Measurements from ENCODE around the gene NECTIN1. TPM values are rescaled to one million over a fixed set of nuclear protein-coding genes. Genes with fewer than 3 reads are reported as not detected.

The NECTIN1 gene
- total and polyA plus RNA-seq, 2 of the 4 experiments (the other 2 are of a cell fraction), result 2.3 to 4.2 TPM

- H3K27ac ChIP-seq (ENCODE audit: insufficient read depth, low read length), result no peak overlapping the region
- no peak overlapping the region for H2BK15ac ChIP-seq (ENCODE audit: low read depth, low read length)
- no peak overlapping the region for H2BK120ac ChIP-seq (ENCODE audit: low read depth, low read length)
- peaks cover 16% of the 10 kb centered on the region for H3K27me3 ChIP-seq (ENCODE audit: control insufficient read depth, insufficient read depth, low read length)
- H3K9me1 ChIP-seq (ENCODE audit: insufficient read depth, low read length), result no peaks in the 10 kb centered on the region
- no peak overlapping the region for H4K8ac ChIP-seq (ENCODE audit: low read depth in 2 of 2, low read length in 2 of 2)
- no peaks in the 10 kb centered on the region for H4K20me1 ChIP-seq (ENCODE audit: insufficient read depth, low read length)
- no peak overlapping the region for H3K23ac ChIP-seq (ENCODE audit: low read depth, low read length)
- H3K56ac ChIP-seq (ENCODE audit: extremely low read depth, insufficient read depth, low read length), result no peak overlapping the region
- no peak overlapping the region for H2AK9ac ChIP-seq (replicated peaks; ENCODE audit: low read depth, low read length, poor library complexity)
- ChIA-PET POLR2A (ENCODE audit: unreplicated experiment) (no interaction called here), CTCF (no interaction called here)
- H4K5ac ChIP-seq (ENCODE audit: low read depth, low read length), result no peak overlapping the region
- DNase-seq (no peak), ATAC-seq (ENCODE audit: low read depth) (no peak)
- H3K36me3 ChIP-seq (ENCODE audit: control insufficient read depth, insufficient read depth, low read length), result no peaks in the 10 kb centered on the region
- in situ Hi-C loops (cut with MboI; ENCODE audit: low sequenced_read_pairs) (no loop called here), intact Hi-C loops (cut with micrococcal nuclease) (no loop called here), dilution Hi-C loops (cut with HindIII; ENCODE audit: low sequenced_read_pairs, unreplicated experiment) (no loop called here)
- H3K4me3 ChIP-seq (ENCODE audit: insufficient read depth, low read depth, low read length), result no peak overlapping the region
- H4K91ac ChIP-seq (ENCODE audit: insufficient read depth, low read depth, low read length), result no peak overlapping the region
- no peaks in the 10 kb centered on the region for H3K9me3 ChIP-seq (ENCODE audit: control insufficient read depth, insufficient read depth, low read length)
- 65% methylated on average over 2 of the region's 17 CpGs; no CpG with 5 or more reads in 1 of the 2 experiments for WGBS, 2 experiments (ENCODE audit: extremely low coverage in 2 of 2, insufficient read length in 1 of 2)
- no peak overlapping the region for H3K4ac ChIP-seq (ENCODE audit: low read depth, low read length)
- H2AFZ ChIP-seq (replicated peaks; ENCODE audit: low read length, poor library complexity), result no peak overlapping the region
- H3K18ac ChIP-seq (ENCODE audit: low read depth, low read length), result no peak overlapping the region
- no peak overlapping the region for H2BK20ac ChIP-seq (ENCODE audit: low read depth, low read length)
- H3K9ac ChIP-seq (ENCODE audit: low read depth, low read length), result no peak overlapping the region
- no peaks in the 10 kb centered on the region for H3K79me1 ChIP-seq (ENCODE audit: low read depth in 1 of 2, low read length in 2 of 2)
- no peaks in the 10 kb centered on the region for H3K4me1 ChIP-seq (ENCODE audit: control insufficient read depth, insufficient read depth, low read length)
- H2BK5ac ChIP-seq (ENCODE audit: low read depth, low read length, poor library complexity, severe bottlenecking), result no peak overlapping the region
- BruUV-seq (replicated peaks), result no TSS peak
- H3K14ac ChIP-seq (replicated peaks; ENCODE audit: low read depth, low read length), result no peak overlapping the region
- H3K4me2 ChIP-seq (ENCODE audit: low read depth, low read length), result no peak overlapping the region
- H2AK5ac ChIP-seq (ENCODE audit: low read depth, low read length), result no peak overlapping the region
- TF ChIP-seq CHD1 (IDR thresholded peaks at IDR 0.05; ENCODE audit: low read depth, low read length), result no peak
- TF ChIP-seq BHLHE40 (IDR thresholded peaks at IDR 0.05; ENCODE audit: low read depth, low read length), result no peak
- no peak for TF ChIP-seq MAFK (IDR thresholded peaks at IDR 0.05; ENCODE audit: low read depth, low read length)
- TF ChIP-seq SMC3 (IDR thresholded peaks at IDR 0.05; ENCODE audit: low read depth, low read length), result no peak
- TF ChIP-seq ELK1 (IDR thresholded peaks at IDR 0.05; ENCODE audit: borderline replicate concordance, low read depth, low read length), result no peak
- TF ChIP-seq CTCF (conservative IDR thresholded peaks at IDR 0.05; ENCODE audit: low read depth, low read length), result no peak
- TF ChIP-seq RCOR1 (IDR thresholded peaks at IDR 0.05; ENCODE audit: insufficient replicate concordance, low read length), result no peak
- no peak for TF ChIP-seq CEBPB (IDR thresholded peaks at IDR 0.05; ENCODE audit: low read depth, low read length)
- no peak for TF ChIP-seq RAD21 (IDR thresholded peaks at IDR 0.05; ENCODE audit: low read length)
Observed at GRCh38 chr11:119622454-119623143, 106.4 kb downstream of the NECTIN1 start.

Data from IMR-90 (cell line).